ENCODE data around the gene PDILT.

DNA sequence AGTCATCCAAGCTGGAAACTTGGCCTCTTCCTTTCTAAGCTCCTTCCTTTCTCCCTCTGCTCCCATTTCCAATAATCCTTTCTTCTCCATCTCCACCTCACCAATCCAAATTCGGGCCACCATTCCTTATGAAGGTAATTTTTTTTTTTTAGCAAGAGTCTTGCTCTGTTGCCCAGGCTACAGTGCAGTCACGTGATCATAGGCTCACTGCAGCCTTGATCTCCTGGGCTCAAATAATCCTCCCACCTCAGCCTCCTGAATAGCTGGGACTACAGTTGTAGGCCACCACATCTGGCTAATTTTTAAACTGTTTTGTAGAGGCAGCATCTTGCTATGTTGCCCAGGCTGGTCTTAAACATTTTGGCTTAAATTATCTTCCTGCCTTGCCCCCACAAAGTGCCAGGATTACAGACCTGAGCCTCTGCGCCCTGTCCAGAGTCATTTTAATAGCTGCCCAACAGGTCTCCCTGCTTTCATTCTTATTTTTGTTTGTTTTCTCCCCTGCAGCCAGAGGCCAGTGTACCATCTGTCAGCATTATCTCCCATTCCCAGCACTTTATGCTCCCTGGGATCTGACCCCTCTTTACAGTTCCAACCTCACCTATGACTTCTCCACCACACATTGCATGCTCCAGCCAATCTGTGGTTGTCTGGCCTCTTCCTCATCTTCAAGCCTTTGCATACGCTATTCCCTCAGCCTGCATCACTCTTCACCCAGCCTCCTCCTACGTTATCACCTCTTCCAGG, 75.0 kb downstream of the PDILT start:
- TF ChIP-seq CTCF (IDR thresholded peaks at IDR 0.05; ENCODE audit: insufficient read depth, low read depth, low read length) (no peak), EZH2 (IDR thresholded peaks at IDR 0.05; ENCODE audit: insufficient read depth, low read length) (no peak)

All from astrocyte (in vitro differentiated cells and primary cell).